GM18520 (cell line): ENCODE measurements around the gene SCN1B.

Experiments
- ATAC-seq: cut with Tn5 transposase; IDR thresholded peaks from one replicate; pipeline ENCODE4 v1.9.1; 2021; ENCODE audit not compliant: unreplicated experiment

Gene SCN1B

GRCh38 chr19:35052599-35053190 is 22.4 kb downstream of the SCN1B start:
- ATAC-seq: no peak

- no peak for ATAC-seq
These were observed 23.5 kb downstream of the SCN1B start for GRCh38 chr19:35053667-35054293.

- ATAC-seq: no peak
These were observed 24.4 kb downstream of the SCN1B start for GRCh38 chr19:35054626-35055025.

- ATAC-seq: no peak
These were observed 25.5 kb downstream of the SCN1B start for GRCh38 chr19:35055715-35056179.

GRCh38 chr19:35056513-35057063 is 26.3 kb downstream of the SCN1B start:
- ATAC-seq: no peak

- no peak for ATAC-seq
These were observed 28.1 kb downstream of the SCN1B start for GRCh38 chr19:35058370-35058769.

GRCh38 chr19:35059006-35059798 is 28.9 kb downstream of the SCN1B start:
- ATAC-seq: no peak

GRCh38 chr19:35059799-35060091 is 29.5 kb downstream of the SCN1B start:
- ATAC-seq: no peak

GRCh38 chr19:35060160-35060855 is 30.0 kb downstream of the SCN1B start:
- ATAC-seq: no peak

GRCh38 chr19:35061583-35062373 is 31.5 kb downstream of the SCN1B start:
- no peak for ATAC-seq

GRCh38 chr19:35062942-35063341 is 32.7 kb downstream of the SCN1B start:
- ATAC-seq: no peak

- no peak for ATAC-seq
These were observed 33.9 kb downstream of the SCN1B start for GRCh38 chr19:35063940-35064818.

- ATAC-seq: no peak
These were observed 35.3 kb downstream of the SCN1B start for GRCh38 chr19:35065574-35065973.

GRCh38 chr19:35066121-35066520 is 35.9 kb downstream of the SCN1B start:
- no peak for ATAC-seq

- peak; percentile 50 for ATAC-seq
These were observed 36.7 kb downstream of the SCN1B start for GRCh38 chr19:35066691-35067563.

- ATAC-seq: no peak
These were observed 38.8 kb downstream of the SCN1B start for GRCh38 chr19:35068941-35069634.

- no peak for ATAC-seq
These were observed 39.4 kb downstream of the SCN1B start for GRCh38 chr19:35069696-35070095.

- ATAC-seq: no peak
These were observed 40.2 kb downstream of the SCN1B start for GRCh38 chr19:35070471-35070870.
